HEK293T (cell line): Measurements from ENCODE around the gene BTN1A1.

Experiments
- CTCF ChIA-PET: fragments of 350-600 bp; formaldehyde crosslinking; extraction: SDS; loops from one replicate; lab custom pipeline; 2021; ENCODE audit warnings: antibody characterized with exemption, inconsistent platforms; lab: Yijun Ruan, JAX
- POLR2A ChIA-PET: fragments of 350-600 bp; formaldehyde crosslinking; extraction: SDS; loops from one replicate; lab custom pipeline; 2020; ENCODE audit warnings: antibody characterized with exemption, inconsistent platforms; lab: Yijun Ruan, JAX
- DNase-seq: peaks from one replicate; pipeline ENCODE4 v3.0.0; 2012; ENCODE audit warnings: mixed read lengths; ENCODE audit errors: extremely low spot score
- ARNT ChIP-seq: fragments of 450-650 bp; IDR thresholded peaks from 2 replicates; pipeline ENCODE4 v1.6.1; 2017; ENCODE audit warnings: mild to moderate bottlenecking
- BHLHE40 ChIP-seq: fragments of 450-650 bp; IDR thresholded peaks from 2 replicates; pipeline ENCODE4 v1.6.1; 2016; ENCODE audit warnings: mild to moderate bottlenecking, moderate library complexity, borderline replicate concordance
- CTBP1 ChIP-seq: fragments of 450-650 bp; IDR thresholded peaks from 2 replicates; pipeline ENCODE4 v1.6.1; 2016; ENCODE audit warnings: borderline replicate concordance
- ELF4 ChIP-seq: fragments of 450-650 bp; IDR thresholded peaks from 2 replicates; pipeline ENCODE4 v1.6.1; 2017; ENCODE audit warnings: antibody characterized with exemption
- FOXA1 ChIP-seq: fragments of 450-650 bp; IDR thresholded peaks from 2 replicates; pipeline ENCODE4 v1.6.1; 2016; ENCODE audit warnings: mild to moderate bottlenecking
- FOXK2 ChIP-seq: fragments of 450-650 bp; IDR thresholded peaks from 2 replicates; pipeline ENCODE4 v1.6.1; 2016; ENCODE audit warnings: mild to moderate bottlenecking
- FOXM1 ChIP-seq: fragments of 450-650 bp; IDR thresholded peaks from 2 replicates; pipeline ENCODE4 v1.6.1; 2017; ENCODE audit warnings: mild to moderate bottlenecking, borderline replicate concordance
- HDGF ChIP-seq: fragments of 450-650 bp; IDR thresholded peaks from 2 replicates; pipeline ENCODE4 v1.6.1; 2017; ENCODE audit warnings: antibody characterized with exemption, borderline replicate concordance
- L3MBTL2 ChIP-seq: fragments of 450-650 bp; conservative IDR thresholded peaks from 2 replicates; pipeline ENCODE4 v1.6.1; 2016; ENCODE audit warnings: mild to moderate bottlenecking
- LEF1 ChIP-seq: fragments of 450-650 bp; IDR thresholded peaks from 2 replicates; pipeline ENCODE4 v1.6.1; 2017; ENCODE audit warnings: mild to moderate bottlenecking, borderline replicate concordance
- NFRKB ChIP-seq: fragments of 450-650 bp; IDR thresholded peaks from 2 replicates; pipeline ENCODE4 v1.6.1; 2016; ENCODE audit warnings: mild to moderate bottlenecking, moderate library complexity
- PKNOX1 ChIP-seq: fragments of 450-650 bp; IDR thresholded peaks from 2 replicates; pipeline ENCODE4 v1.6.1; 2016
- SP1 ChIP-seq: fragments of 450-650 bp; IDR thresholded peaks from 2 replicates; pipeline ENCODE4 v1.6.1; 2017
- SUZ12 ChIP-seq: fragments of 450-650 bp; IDR thresholded peaks from 2 replicates; pipeline ENCODE4 v1.6.1; 2016; ENCODE audit warnings: mild to moderate bottlenecking
- TARDBP ChIP-seq: fragments of 450-650 bp; IDR thresholded peaks from 2 replicates; pipeline ENCODE4 v1.6.1; 2016
- ZNF384 ChIP-seq: fragments of 450-650 bp; IDR thresholded peaks from 2 replicates; pipeline ENCODE4 v1.6.1; 2016

The BTN1A1 gene

GRCh38 chr6:26486358-26486757 is 13.7 kb upstream of the BTN1A1 start:
- ChIA-PET CTCF (no interaction called here), POLR2A (no interaction called here)
- no peak for TF ChIP-seq SUZ12
- no peak for TF ChIP-seq FOXK2
- TF ChIP-seq ARNT: no peak
- TF ChIP-seq BHLHE40: no peak
- DNase-seq: no peak

GRCh38 chr6:26487466-26487865 is 12.6 kb upstream of the BTN1A1 start:
- CTCF ChIA-PET: no interaction called here

GRCh38 chr6:26489996-26490964 is 9.8 kb upstream of the BTN1A1 start:
- no peak for TF ChIP-seq FOXA1
- TF ChIP-seq HDGF: no peak
- TF ChIP-seq LEF1: no peak
- TF ChIP-seq ZNF384: no peak
- TF ChIP-seq TARDBP: no peak
- TF ChIP-seq FOXK2: no peak
- no peak for TF ChIP-seq PKNOX1
- TF ChIP-seq ARNT: no peak
- TF ChIP-seq SP1: no peak
- no peak for TF ChIP-seq FOXM1
- TF ChIP-seq CTBP1: no peak
- no peak for TF ChIP-seq L3MBTL2
- no peak for TF ChIP-seq ELF4
- CTCF ChIA-PET: no interaction called here
- POLR2A ChIA-PET: interaction anchor here (1.2 kb wide), 1 partner anchor 16 kb away, joined by 6 read pairs; no protein-coding TSS in a partner anchor
- no peak for DNase-seq

More at GRCh38 chr6:26487466-26487865, 12.6 kb upstream of the BTN1A1 start:
- no peak for DNase-seq
- POLR2A ChIA-PET: no interaction called here
- no peak for TF ChIP-seq LEF1
- TF ChIP-seq ELF4: no peak
- TF ChIP-seq CTBP1: no peak
- no peak for TF ChIP-seq TARDBP
- TF ChIP-seq FOXK2: no peak
- no peak for TF ChIP-seq ARNT
- TF ChIP-seq FOXM1: no peak
- no peak for TF ChIP-seq L3MBTL2
- no peak for TF ChIP-seq BHLHE40
- TF ChIP-seq SUZ12: no peak
- no peak for TF ChIP-seq SP1
- TF ChIP-seq PKNOX1: no peak
- TF ChIP-seq ZNF384: no peak

GRCh38 chr6:26491604-26492003 is 8.5 kb upstream of the BTN1A1 start:
- no peak for DNase-seq
- ChIA-PET CTCF (no interaction called here), POLR2A (no interaction called here)
- no peak for TF ChIP-seq HDGF
- TF ChIP-seq NFRKB: no peak
- no peak for TF ChIP-seq ZNF384

GRCh38 chr6:26493258-26493657 is 6.8 kb upstream of the BTN1A1 start:
- DNase-seq: peak; percentile 27
- TF ChIP-seq NFRKB (no peak), CTBP1 (no peak), SP1 (no peak), FOXK2 (no peak), FOXM1 (no peak), FOXA1 (no peak)
- CTCF ChIA-PET: no interaction called here
- POLR2A ChIA-PET: interaction anchor here (0.7 kb wide), 1 partner anchor 148 kb away, joined by 3 read pairs; no protein-coding TSS in a partner anchor

GRCh38 chr6:26494117-26494516 is 6.0 kb upstream of the BTN1A1 start:
- ChIA-PET POLR2A (no interaction called here), CTCF (no interaction called here)
- TF ChIP-seq ZNF384: no peak
- no peak for TF ChIP-seq BHLHE40
- TF ChIP-seq LEF1: no peak
- no peak for TF ChIP-seq FOXK2
- TF ChIP-seq CTBP1: no peak
- no peak for DNase-seq

GRCh38 chr6:26495281-26495680 is 4.8 kb upstream of the BTN1A1 start:
- POLR2A ChIA-PET: no interaction called here
- CTCF ChIA-PET: no interaction called here
- DNase-seq: no peak
- TF ChIP-seq ELF4 (no peak), PKNOX1 (no peak), L3MBTL2 (no peak), SP1 (no peak), NFRKB (no peak), FOXK2 (no peak)
